Measurements from ENCODE around the gene C1QTNF5.

- TF ChIP-seq, protein P1, sequence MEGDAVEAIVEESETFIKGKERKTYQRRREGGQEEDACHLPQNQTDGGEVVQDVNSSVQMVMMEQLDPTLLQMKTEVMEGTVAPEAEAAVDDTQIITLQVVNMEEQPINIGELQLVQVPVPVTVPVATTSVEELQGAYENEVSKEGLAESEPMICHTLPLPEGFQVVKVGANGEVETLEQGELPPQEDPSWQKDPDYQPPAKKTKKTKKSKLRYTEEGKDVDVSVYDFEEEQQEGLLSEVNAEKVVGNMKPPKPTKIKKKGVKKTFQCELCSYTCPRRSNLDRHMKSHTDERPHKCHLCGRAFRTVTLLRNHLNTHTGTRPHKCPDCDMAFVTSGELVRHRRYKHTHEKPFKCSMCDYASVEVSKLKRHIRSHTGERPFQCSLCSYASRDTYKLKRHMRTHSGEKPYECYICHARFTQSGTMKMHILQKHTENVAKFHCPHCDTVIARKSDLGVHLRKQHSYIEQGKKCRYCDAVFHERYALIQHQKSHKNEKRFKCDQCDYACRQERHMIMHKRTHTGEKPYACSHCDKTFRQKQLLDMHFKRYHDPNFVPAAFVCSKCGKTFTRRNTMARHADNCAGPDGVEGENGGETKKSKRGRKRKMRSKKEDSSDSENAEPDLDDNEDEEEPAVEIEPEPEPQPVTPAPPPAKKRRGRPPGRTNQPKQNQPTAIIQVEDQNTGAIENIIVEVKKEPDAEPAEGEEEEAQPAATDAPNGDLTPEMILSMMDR (IDR thresholded peaks at IDR 0.05) = no peak
- TF ChIP-seq POLR2A (IDR thresholded peaks at IDR 0.05) = no peak
These were observed 6.6 kb upstream of the C1QTNF5 start for GRCh38 chr11:119347242-119347641.
